ENCODE measurements around the gene MAN1C1. TPM values are rescaled to one million over a fixed set of nuclear protein-coding genes. Genes with fewer than 3 reads are reported as not detected.

MAN1C1 gene
- total RNA-seq, 4 donors from 2014 or later, result 5.0 to 31.1 (median 7.9) TPM

DNA sequence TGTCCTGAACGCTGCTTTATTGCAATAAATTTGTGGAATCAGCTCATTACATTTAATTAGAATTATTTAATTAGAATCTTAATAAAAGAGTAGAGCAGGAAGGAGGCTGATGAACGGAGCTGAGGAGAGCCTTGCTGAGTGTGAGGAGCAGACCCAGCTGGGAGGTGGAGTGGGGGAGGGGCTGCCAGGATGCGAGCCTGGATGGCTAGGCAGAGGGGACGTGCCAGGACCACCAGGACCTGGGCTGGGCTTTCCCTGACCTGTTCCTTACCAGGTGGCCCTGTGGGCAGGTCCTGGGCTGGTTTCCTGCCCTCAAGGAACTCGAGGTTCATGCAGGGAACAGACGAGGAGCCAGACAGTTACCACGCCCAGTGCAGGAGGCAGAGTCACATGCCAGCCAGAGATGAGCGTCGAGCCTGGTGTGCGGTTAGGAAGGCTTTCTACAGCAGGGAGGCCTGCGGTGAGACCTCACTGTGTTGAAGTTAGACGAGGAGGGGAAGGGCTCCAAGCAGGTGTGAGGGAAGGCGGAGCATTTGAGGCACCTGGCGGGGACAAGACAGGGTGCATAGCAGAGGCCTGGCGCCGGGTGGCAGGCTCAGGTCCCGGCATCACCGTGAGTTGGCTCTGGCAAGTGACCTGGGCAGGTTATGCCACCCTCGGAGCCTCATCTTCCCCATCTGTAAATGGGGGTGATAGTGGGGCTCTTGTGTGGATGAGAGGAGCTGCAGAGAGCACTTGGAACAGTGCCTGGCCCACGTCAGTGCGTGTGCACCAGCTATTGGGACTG is 39.3 kb upstream of the MAN1C1 start:
- no peaks in the 10 kb centered on the region for H3K4me1 ChIP-seq
- no peaks in the 10 kb centered on the region for H3K36me3 ChIP-seq
- H3K9me3 ChIP-seq, result no peaks in the 10 kb centered on the region
- no peak overlapping the region for H3K4me3 ChIP-seq
- intact Hi-C loops (cut with DNase I; ENCODE audit: low total_unique reads), result no loop called here
- H3K27me3 ChIP-seq, result no peaks in the 10 kb centered on the region
- TF ChIP-seq, protein P1, sequence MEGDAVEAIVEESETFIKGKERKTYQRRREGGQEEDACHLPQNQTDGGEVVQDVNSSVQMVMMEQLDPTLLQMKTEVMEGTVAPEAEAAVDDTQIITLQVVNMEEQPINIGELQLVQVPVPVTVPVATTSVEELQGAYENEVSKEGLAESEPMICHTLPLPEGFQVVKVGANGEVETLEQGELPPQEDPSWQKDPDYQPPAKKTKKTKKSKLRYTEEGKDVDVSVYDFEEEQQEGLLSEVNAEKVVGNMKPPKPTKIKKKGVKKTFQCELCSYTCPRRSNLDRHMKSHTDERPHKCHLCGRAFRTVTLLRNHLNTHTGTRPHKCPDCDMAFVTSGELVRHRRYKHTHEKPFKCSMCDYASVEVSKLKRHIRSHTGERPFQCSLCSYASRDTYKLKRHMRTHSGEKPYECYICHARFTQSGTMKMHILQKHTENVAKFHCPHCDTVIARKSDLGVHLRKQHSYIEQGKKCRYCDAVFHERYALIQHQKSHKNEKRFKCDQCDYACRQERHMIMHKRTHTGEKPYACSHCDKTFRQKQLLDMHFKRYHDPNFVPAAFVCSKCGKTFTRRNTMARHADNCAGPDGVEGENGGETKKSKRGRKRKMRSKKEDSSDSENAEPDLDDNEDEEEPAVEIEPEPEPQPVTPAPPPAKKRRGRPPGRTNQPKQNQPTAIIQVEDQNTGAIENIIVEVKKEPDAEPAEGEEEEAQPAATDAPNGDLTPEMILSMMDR (IDR thresholded peaks at IDR 0.05), result no peak
- no peak overlapping the region for H3K27ac ChIP-seq
- no peak for DNase-seq

DNA sequence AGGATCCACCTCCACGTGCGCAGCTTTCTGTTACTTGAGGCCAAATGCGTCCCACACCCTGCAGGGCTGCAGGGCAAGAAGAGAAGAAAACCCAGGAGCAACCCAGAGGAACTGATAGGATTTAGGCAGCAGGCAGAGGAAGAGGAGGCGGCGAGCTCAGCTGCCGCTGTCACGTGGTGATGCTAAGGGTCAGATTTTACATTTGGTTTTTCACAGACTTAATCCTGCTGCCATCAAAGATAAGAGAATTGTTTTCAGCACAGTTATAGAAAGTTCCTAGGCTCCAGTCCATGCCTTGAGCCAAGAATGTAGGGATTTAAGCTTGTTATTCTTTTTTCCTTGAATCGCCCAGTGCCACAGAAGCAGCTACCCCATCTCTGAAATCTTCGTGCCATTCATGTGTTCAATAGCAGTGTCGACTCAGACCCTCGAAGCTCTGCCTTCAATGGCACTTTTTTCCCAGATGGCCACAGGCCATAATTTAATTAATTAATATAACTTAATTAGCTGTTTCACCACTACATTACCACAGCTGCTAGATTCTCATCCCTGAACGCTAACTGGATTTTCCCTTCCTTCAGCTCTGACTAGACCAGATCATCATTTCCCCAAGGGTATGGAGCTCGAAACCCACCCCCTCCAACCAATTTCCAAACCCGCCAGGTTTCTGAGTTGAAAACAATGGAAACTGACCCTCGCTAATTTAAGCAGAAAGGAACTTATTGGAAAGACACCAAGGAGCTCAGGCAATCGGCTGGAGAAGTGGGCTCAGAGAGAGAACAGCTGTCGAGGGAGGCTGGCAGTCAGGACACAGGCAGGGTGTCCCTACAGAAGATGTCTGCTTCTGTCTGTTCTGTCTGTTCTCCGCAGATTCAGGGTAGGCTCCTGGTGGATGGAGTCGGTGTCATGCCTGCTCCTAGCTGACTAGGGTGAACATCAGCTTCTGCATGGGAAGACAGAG is 37.0 kb upstream of the MAN1C1 start:
- intact Hi-C loops (cut with DNase I; ENCODE audit: low total_unique reads), result no loop called here
- H3K27ac ChIP-seq, result no peak overlapping the region
- TF ChIP-seq, protein P1 (IDR thresholded peaks at IDR 0.05), result no peak
- TF ChIP-seq POLR2A (IDR thresholded peaks at IDR 0.05), result no peak
- no peaks in the 10 kb centered on the region for H3K36me3 ChIP-seq
- no peaks in the 10 kb centered on the region for H3K27me3 ChIP-seq
- H3K4me1 ChIP-seq, result no peaks in the 10 kb centered on the region
- H3K9me3 ChIP-seq, result no peaks in the 10 kb centered on the region
- no peak for DNase-seq
- H3K4me3 ChIP-seq, result no peak overlapping the region

DNA sequence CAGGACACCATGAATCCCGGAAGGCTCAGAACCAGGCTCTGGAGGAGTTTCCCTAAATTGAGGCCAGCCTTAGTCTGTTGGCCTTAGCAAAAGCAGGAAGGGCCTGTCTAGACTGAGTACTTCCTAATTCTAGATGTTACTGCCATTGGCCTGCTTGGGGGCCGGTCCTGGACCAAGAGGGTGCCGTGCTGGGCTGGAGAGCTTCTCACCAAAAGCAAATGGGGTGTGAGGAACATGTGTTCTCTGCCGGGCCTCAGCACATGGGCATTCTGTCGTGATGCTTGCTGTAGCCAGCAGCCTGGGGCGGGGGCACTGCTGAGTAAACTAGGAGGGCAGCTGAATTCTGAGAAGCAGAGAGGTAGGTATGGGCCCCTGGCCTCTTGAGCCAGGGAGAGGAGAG is 35.7 kb upstream of the MAN1C1 start:
- intact Hi-C loops (cut with DNase I; ENCODE audit: low total_unique reads), result no loop called here
- H3K36me3 ChIP-seq, result no peaks in the 10 kb centered on the region
- no peak for DNase-seq
- no peak for TF ChIP-seq POLR2A (IDR thresholded peaks at IDR 0.05)
- TF ChIP-seq, protein P1 (IDR thresholded peaks at IDR 0.05), result no peak
- H3K9me3 ChIP-seq, result no peaks in the 10 kb centered on the region
- no peaks in the 10 kb centered on the region for H3K27me3 ChIP-seq
- no peaks in the 10 kb centered on the region for H3K4me1 ChIP-seq
- H3K4me3 ChIP-seq, result no peak overlapping the region
- H3K27ac ChIP-seq, result no peak overlapping the region

DNA sequence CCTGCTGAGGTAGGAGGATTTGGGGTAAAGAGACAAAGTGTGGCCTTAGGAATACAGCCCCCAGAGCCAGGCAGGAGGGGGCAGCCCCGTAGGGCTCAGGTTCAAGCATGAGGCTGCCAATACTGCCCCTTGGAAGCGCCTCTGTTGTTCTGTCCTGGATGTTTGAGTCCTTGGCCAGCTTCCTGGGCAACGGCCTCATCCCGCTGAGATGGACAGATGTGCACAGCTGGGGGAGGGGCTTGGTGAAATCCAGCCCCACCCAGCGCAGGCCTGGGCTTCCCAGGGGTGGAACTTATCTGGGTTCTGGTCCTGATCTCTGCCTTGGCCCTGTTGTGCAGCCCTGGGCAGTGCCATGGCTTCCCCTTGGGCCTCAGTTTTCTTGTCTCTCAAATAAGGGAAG is 34.8 kb upstream of the MAN1C1 start:
- TF ChIP-seq, protein P1 (IDR thresholded peaks at IDR 0.05), result no peak
- no peak for TF ChIP-seq POLR2A (IDR thresholded peaks at IDR 0.05)
- Histone ChIP-seq H3K27ac (no peak overlapping the region), H3K4me1 (no peaks in the 10 kb centered on the region), H3K27me3 (no peaks in the 10 kb centered on the region), H3K9me3 (no peaks in the 10 kb centered on the region), H3K36me3 (no peaks in the 10 kb centered on the region), H3K4me3 (no peak overlapping the region)
- DNase-seq, result no peak
- intact Hi-C loops (cut with DNase I; ENCODE audit: low total_unique reads), result no loop called here

All from uterus (tissue), 4 donors.